IPS-11a (cell line): ENCODE measurements around the gene PIF1.

Experiments
- H3K4me3 ChIP-seq: one replicate; pipeline ENCODE4 v1.5.1; 2013; ENCODE audit warnings: low read depth, low read length, control low read depth

Gene PIF1, protein sequence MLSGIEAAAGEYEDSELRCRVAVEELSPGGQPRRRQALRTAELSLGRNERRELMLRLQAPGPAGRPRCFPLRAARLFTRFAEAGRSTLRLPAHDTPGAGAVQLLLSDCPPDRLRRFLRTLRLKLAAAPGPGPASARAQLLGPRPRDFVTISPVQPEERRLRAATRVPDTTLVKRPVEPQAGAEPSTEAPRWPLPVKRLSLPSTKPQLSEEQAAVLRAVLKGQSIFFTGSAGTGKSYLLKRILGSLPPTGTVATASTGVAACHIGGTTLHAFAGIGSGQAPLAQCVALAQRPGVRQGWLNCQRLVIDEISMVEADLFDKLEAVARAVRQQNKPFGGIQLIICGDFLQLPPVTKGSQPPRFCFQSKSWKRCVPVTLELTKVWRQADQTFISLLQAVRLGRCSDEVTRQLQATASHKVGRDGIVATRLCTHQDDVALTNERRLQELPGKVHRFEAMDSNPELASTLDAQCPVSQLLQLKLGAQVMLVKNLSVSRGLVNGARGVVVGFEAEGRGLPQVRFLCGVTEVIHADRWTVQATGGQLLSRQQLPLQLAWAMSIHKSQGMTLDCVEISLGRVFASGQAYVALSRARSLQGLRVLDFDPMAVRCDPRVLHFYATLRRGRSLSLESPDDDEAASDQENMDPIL

DNA sequence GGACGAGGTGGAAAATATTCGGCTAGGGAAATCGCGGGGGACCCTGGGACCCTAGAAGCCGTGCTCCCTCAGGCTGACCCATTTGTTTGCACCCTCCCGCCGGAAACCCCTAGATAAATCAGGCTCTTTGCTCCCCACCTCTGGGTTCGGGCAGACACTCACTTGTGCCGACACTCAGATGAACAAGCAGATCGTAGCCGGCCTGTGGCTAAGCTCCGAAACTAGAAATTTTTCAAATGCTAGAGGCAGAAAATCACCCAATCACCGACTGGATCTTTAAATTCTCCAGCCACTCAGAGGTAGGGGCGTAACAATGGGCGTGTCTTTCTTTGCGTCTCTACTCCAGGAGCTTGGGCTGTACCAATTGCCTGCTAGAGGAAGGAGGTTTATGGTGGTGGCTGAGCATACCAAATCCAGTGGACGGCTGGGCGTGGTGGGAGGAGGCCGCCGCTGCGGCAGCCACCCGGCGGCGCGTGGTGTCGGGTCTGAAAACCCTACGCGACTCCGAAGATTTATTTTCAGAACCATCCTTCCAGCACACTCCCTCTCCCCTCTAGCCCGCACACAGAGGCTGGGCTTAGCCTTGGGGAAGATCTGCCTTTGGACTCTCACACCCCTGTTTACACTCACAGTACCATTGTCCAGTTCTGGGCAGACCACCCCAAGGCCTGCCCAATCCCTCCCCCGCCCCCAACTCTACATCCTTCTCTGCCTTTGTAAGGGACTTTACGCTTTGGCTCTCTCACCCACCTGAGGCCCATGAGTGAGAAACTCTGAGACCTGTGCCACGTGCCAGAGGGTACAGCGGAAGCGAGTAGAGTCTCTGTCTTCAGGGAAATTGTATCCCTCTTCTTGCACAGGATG is at the start of gene PIF1:
TSS of gene PIF1 (minus strand) at position 217 of the 864 bp plus-strand sequence. CDS start 1,312 bp downstream, outside the sequence.
- H3K4me3 ChIP-seq: peak within 1 kb of the TSS; percentile 98

- no peak overlapping the region for H3K4me3 ChIP-seq
Measured at GRCh38 chr15:64870353-64870752, 44.9 kb upstream of the PIF1 start.

- H3K4me3 ChIP-seq: no peak overlapping the region
Measured at GRCh38 chr15:64869501-64869900, 44.1 kb upstream of the PIF1 start.

GRCh38 chr15:64865998-64866520 is 40.6 kb upstream of the PIF1 start:
- no peak overlapping the region for H3K4me3 ChIP-seq

DNA sequence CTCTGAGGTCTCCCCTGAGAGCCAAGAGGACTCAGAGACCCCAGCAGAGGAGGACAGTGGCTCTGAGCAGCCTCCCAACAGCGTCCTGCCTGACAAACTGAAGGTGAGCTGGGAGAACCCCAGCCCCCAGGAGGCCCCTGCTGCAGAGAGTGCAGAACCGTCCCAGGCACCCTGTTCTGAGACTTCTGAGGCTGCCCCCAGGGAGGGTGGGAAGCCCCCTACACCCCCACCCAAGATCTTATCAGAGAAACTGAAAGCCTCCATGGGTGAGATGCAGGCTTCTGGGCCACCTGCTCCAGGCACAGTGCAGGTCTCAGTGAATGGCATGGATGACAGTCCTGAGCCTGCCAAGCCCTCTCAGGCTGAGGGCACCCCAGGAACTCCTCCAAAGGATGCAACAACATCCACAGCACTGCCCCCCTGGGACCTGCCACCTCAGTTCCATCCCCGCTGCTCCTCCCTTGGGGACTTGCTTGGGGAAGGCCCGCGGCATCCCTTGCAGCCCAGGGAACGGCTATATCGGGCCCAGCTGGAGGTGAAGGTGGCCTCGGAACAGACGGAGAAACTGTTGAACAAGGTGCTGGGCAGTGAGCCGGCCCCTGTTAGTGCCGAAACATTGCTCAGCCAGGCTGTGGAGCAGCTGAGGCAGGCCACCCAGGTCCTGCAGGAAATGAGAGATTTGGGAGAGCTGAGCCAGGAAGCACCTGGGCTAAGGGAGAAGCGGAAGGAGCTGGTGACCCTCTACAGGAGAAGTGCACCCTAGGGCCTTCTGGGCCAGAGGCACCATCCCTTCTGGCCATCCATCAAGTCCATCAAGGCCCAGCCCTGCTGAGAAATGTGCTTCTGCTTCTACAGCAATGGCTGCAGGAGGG is 39.9 kb upstream of the PIF1 start:
- H3K4me3 ChIP-seq: no peak overlapping the region

DNA sequence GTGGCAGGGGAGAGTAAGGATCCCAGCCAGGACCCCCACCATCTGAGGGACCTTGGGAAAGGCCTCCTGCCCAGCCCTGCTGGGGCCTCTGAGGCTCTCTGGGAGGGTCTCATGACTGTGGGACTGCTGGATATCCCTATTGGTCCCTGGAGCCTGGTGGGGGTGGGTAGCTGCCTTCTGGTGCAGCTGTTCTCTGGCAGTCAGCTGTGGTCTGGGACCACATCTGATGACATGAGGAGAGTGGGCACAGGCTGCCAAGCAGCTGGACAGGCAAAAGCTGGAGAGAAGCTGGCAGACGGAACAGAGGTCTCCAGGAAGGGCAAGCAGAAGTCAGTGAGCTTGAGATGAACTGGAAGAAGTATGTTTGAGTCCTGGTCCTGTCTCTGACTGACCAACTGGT is 38.6 kb upstream of the PIF1 start:
- H3K4me3 ChIP-seq: no peak overlapping the region

DNA sequence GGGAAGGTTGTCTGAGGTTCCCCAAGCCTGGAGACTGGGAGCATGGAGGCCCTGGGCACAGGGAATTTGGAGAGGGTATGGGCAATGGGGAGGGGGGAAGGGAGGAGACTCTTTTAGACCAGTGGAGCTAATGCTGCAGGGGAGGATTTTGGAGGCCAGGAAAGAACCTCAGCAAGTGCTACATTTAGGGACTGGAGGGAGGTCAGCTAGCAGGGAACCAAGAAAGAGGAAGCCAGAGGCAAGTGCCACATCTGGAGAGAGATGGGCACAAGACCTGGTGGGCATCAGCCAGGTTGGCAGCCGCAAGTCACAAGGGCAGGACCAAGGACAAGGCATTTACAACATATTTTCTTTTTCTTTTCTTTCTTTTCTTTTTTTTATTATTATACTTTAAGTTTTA is 37.0 kb upstream of the PIF1 start:
- no peak overlapping the region for H3K4me3 ChIP-seq

GRCh38 chr15:64861960-64862359 is 36.5 kb upstream of the PIF1 start:
- H3K4me3 ChIP-seq: no peak overlapping the region

DNA sequence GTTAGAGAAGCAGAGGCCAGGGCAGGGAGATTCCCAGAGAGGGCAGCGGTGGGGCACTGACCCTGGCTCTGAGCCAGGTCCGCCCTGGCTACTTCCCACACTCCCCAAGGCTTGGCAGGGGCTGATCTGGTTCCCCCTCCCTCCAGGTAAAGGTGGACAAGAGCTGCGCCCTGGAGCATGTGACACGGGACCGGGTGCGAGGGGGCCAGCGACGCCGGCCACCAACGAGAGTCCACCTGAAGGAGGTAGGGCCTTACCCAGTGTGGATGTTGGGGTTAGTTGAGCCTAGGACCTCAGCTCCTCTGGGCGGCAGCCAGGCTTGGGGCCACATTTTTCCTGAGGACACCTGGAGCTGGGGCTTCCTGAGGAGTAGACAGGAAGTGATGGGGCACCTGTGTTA is 35.9 kb upstream of the PIF1 start:
- H3K4me3 ChIP-seq: no peak overlapping the region

- H3K4me3 ChIP-seq: no peak overlapping the region
Measured at GRCh38 chr15:64859226-64859625, 33.8 kb upstream of the PIF1 start.

DNA sequence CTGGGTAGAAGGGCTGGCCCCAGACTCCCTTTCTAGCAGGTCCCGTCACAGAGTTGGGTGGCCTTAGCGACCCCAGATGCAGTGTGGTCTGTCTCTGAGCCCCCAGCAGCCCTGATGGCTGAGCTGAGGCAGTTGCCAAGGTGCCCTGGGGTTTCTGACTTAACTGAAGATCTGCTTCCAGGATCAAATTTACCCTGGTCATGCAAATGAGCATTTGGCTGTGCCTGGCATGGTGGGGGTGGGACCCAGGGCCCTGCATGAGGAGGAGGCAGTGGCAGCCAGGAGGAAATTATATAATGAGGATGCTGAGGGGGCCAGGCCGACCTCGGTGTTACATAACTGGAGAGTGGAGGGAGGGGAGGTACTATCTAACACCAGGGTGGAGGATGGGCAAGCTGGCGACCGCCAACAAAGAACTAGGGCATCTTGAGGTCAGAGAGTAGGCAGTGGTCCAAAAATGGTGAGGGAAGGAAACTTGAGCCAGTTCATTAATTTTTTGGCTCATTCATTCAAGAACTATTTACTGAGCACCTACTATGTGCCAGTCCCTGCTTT is 32.7 kb upstream of the PIF1 start:
- H3K4me3 ChIP-seq: no peak overlapping the region

DNA sequence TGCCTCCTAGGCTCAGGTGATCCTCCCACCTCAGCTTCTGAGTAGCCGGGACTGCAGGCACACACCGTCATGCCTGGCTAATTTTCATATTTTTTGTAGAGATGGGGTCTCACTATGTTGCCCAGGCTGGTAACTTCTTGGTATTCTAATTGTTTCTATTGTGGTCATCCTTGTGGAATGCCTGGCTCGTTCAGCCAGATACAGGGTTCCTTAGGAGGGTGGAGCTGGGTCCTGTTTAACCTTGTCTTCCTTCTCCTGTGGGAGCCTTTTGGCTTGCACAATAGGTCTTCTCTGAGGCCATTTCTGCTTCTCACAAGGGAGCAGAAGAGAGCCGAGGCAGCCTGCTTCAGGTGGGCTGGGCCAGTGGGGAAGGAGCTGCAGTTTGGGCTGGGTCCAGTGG is 32.0 kb upstream of the PIF1 start:
- H3K4me3 ChIP-seq: no peak overlapping the region

GRCh38 chr15:64856429-64857145 is 31.1 kb upstream of the PIF1 start:
- no peak overlapping the region for H3K4me3 ChIP-seq

- no peak overlapping the region for H3K4me3 ChIP-seq
Measured at GRCh38 chr15:64855205-64855975, 29.9 kb upstream of the PIF1 start.

- H3K4me3 ChIP-seq: no peak overlapping the region
Measured at GRCh38 chr15:64854526-64854925, 29.1 kb upstream of the PIF1 start.

GRCh38 chr15:64854041-64854440 is 28.6 kb upstream of the PIF1 start:
- no peak overlapping the region for H3K4me3 ChIP-seq

DNA sequence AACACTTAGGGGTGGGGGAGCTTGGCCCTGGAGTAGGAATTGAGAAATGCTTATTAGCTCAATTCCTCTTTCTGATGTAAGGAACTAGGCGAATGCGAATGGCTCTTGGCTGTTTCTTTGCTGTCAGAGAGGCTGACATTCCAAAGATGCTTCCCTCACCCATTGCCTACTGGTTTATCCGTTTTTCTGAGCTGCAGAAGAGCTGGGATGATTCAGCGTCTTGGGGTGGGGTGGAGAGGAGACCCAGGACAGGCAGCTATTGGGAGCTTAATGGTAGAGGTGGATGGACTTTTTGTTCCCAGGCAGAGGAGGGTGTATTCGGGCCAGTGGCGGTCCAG is 26.0 kb upstream of the PIF1 start:
- no peak overlapping the region for H3K4me3 ChIP-seq

DNA sequence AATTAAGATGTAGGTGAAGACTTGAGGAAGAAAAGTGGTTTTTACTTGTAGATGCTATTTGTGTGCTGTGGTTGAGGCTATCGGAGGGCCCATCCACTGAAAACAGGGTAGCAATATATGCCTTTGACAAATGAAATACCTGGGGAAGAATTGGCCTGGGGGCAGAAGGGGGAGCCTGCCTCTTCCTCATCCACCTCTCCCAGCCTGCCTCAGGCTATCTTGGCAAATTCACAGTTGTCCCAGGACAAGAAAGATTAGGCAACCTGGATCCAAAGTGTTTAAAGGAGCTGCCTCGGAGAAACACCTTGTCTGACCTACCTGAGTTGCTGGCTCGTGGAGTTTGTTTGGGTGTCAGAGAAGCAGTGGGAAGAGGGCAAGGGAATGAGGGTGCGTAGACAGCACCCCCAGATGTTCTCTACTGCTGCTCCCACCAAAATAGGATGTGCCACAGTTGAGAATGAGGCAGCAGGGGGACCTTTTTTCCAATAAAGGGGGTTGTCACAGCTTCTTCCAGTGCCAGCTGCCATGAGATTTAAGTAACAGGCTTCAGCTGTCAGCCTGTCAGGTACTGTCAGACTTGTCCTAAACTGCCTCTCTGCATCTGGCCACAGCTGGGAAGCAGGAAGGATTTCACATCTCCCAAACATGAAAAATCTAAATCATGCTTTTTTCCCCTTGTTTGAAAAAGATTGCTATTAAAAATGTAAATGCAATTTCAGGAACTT is 25.5 kb upstream of the PIF1 start:
- H3K4me3 ChIP-seq: no peak overlapping the region
